Glomerular visceral epithelial cell (primary cell): Measurements from ENCODE around the gene STK40.
A peak's percentile ranks its signal among the peaks of the same experiment; 100 is the strongest.

ENCODE experiments used
- DNase-seq: peaks from one replicate; pipeline ENCODE4 v3.0.0-alpha.2; 2016; ENCODE audit errors: extremely low spot score

STK40 gene

GRCh38 chr1:36385410-36386264 is at the start of gene STK40:
TSS of gene STK40 (minus strand) at chr1:36385924. CDS start at chr1:36361332, 24,592 bp downstream.
- DNase-seq: peak; percentile 99

GRCh38 chr1:36433102-36433501 is 47.4 kb upstream of the STK40 start:
- no peak for DNase-seq

GRCh38 chr1:36432616-36433015 is 46.9 kb upstream of the STK40 start:
- peak; percentile 69 for DNase-seq

- DNase-seq: no peak
Measured at GRCh38 chr1:36425791-36426190, 40.1 kb upstream of the STK40 start.

- no peak for DNase-seq
Measured at GRCh38 chr1:36421649-36422048, 35.9 kb upstream of the STK40 start.

GRCh38 chr1:36420836-36421317 is 35.2 kb upstream of the STK40 start:
- DNase-seq: peak; percentile 88

GRCh38 chr1:36420409-36420808 is 34.7 kb upstream of the STK40 start:
- no peak for DNase-seq

- DNase-seq: no peak
Measured at GRCh38 chr1:36419569-36419968, 33.8 kb upstream of the STK40 start.

- no peak for DNase-seq
Measured at GRCh38 chr1:36419140-36419539, 33.4 kb upstream of the STK40 start.

GRCh38 chr1:36417931-36418330 is 32.2 kb upstream of the STK40 start:
- DNase-seq: no peak

- DNase-seq: no peak
Measured at GRCh38 chr1:36415661-36416326, 30.1 kb upstream of the STK40 start.

GRCh38 chr1:36414384-36414783 is 28.7 kb upstream of the STK40 start:
- no peak for DNase-seq

- DNase-seq: no peak
Measured at GRCh38 chr1:36411674-36412648, 26.2 kb upstream of the STK40 start.

- DNase-seq: peak; percentile 71
Measured at GRCh38 chr1:36408479-36408878, 22.8 kb upstream of the STK40 start.

- DNase-seq: no peak
Measured at GRCh38 chr1:36406440-36406839, 20.7 kb upstream of the STK40 start.

GRCh38 chr1:36402504-36402890 is 16.8 kb upstream of the STK40 start:
- no peak for DNase-seq

GRCh38 chr1:36401602-36402503 is 16.1 kb upstream of the STK40 start:
- no peak for DNase-seq

GRCh38 chr1:36400825-36401601 is 15.3 kb upstream of the STK40 start:
- DNase-seq: no peak

GRCh38 chr1:36400514-36400824 is 14.7 kb upstream of the STK40 start:
- no peak for DNase-seq

- DNase-seq: no peak
Measured at GRCh38 chr1:36398370-36398977, 12.8 kb upstream of the STK40 start.
